Nephron progenitor cell (in vitro differentiated cells): ENCODE results near the gene PATJ.

ENCODE experiments used
- DNase-seq: peaks from one replicate; pipeline ENCODE4 v3.0.0; 2021
- H3K27ac Mint-ChIP-seq: 2 replicates; pipeline ENCODE4 v1.8.0; 2021; ENCODE audit warnings: mild to moderate bottlenecking, moderate library complexity, mixed read lengths
- H3K27me3 Mint-ChIP-seq: 2 replicates; pipeline ENCODE4 v1.8.0; 2021; ENCODE audit warnings: mild to moderate bottlenecking, low read depth, mixed read lengths; ENCODE audit not compliant: poor library complexity
- H3K36me3 Mint-ChIP-seq: 2 replicates; pipeline ENCODE4 v1.8.0; 2021; ENCODE audit warnings: low read depth, mixed read lengths
- H3K4me1 Mint-ChIP-seq: 2 replicates; pipeline ENCODE4 v1.8.0; 2021; ENCODE audit warnings: mixed read lengths
- H3K4me3 Mint-ChIP-seq: 2 replicates; pipeline ENCODE4 v1.8.0; 2021; ENCODE audit warnings: mild to moderate bottlenecking, moderate library complexity, mixed read lengths
- H3K9me3 Mint-ChIP-seq: 2 replicates; pipeline ENCODE4 v1.8.0; 2021; ENCODE audit warnings: mild to moderate bottlenecking, moderate library complexity, mixed read lengths
- CTCF ChIP-seq: fragments of 200-600 bp; sonication (generic); IDR thresholded peaks from 2 replicates; pipeline ENCODE4 v1.5.0; 2021; ENCODE audit warnings: antibody characterized with exemption

PATJ gene

DNA sequence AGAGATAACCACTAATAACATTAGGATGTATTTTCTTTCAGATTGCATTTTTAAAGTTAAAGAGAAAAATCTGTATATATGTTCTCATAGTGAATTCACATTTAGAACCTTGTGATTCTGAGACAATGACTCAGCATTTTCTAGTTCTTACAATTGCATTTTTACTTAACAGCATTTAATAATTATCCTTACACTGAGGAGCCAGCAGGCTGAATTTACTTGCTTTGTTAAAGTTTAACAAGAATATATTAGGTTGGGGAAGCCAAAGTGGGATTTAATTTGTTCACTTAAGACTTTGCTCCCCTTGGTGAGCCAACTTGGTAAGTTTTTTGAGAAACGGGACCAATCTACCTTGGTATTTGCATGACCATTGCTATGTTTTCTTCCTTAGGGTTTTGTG, 4.5 kb downstream of the PATJ start:
- no peak overlapping the region for H3K27ac Mint-ChIP-seq
- peaks cover 9% of the 10 kb centered on the region for H3K27me3 Mint-ChIP-seq
- no peak overlapping the region for H3K4me3 Mint-ChIP-seq
- H3K36me3 Mint-ChIP-seq = peaks cover 4% of the 10 kb centered on the region
- no peak for DNase-seq
- H3K9me3 Mint-ChIP-seq = no peaks in the 10 kb centered on the region
- TF ChIP-seq CTCF = no peak
- peaks cover 12% of the 10 kb centered on the region for H3K4me1 Mint-ChIP-seq

GRCh38 chr1:61748566-61748965, 6.3 kb downstream of the PATJ start:
- H3K4me1 Mint-ChIP-seq = peaks cover 4% of the 10 kb centered on the region
- TF ChIP-seq CTCF = no peak
- no peaks in the 10 kb centered on the region for H3K9me3 Mint-ChIP-seq
- H3K27ac Mint-ChIP-seq = no peak overlapping the region
- H3K4me3 Mint-ChIP-seq = no peak overlapping the region
- peaks cover 4% of the 10 kb centered on the region for H3K36me3 Mint-ChIP-seq
- H3K27me3 Mint-ChIP-seq = peaks cover 5% of the 10 kb centered on the region
- DNase-seq = no peak

- H3K9me3 Mint-ChIP-seq = no peaks in the 10 kb centered on the region
- DNase-seq = no peak
- no peak overlapping the region for H3K27ac Mint-ChIP-seq
- no peaks in the 10 kb centered on the region for H3K27me3 Mint-ChIP-seq
- no peak overlapping the region for H3K4me3 Mint-ChIP-seq
- no peaks in the 10 kb centered on the region for H3K4me1 Mint-ChIP-seq
- peaks cover 4% of the 10 kb centered on the region for H3K36me3 Mint-ChIP-seq
- TF ChIP-seq CTCF = no peak
Measured at GRCh38 chr1:61749574-61749973, 7.3 kb downstream of the PATJ start.

DNA sequence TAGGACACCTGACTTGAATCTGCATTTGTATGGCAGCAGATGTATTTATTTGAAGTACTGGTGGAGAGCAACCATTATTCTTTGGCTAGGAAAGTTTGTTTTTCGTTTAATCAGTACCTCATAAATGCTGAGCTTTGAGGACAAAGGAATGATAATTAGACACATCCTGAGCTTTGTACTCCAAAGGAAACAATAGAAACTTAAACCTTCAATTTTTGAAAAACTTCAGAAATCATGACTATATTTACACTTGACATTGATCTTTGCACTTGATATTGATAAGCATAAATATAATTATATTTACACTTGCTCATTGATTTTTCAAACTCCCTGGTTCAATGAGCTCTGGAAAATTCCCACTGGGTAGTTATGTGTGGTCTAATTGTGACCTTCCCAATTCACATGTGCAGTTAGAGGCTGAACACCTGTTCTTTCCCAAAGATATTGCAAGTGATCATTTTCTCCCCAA, 10.7 kb downstream of the PATJ start:
- H3K4me1 Mint-ChIP-seq = no peaks in the 10 kb centered on the region
- TF ChIP-seq CTCF = no peak
- H3K27me3 Mint-ChIP-seq = no peaks in the 10 kb centered on the region
- H3K36me3 Mint-ChIP-seq = no peaks in the 10 kb centered on the region
- DNase-seq = no peak
- no peak overlapping the region for H3K4me3 Mint-ChIP-seq
- no peak overlapping the region for H3K27ac Mint-ChIP-seq
- no peaks in the 10 kb centered on the region for H3K9me3 Mint-ChIP-seq

GRCh38 chr1:61753998-61754508, 11.8 kb downstream of the PATJ start:
- H3K4me3 Mint-ChIP-seq = no peak overlapping the region
- H3K4me1 Mint-ChIP-seq = no peaks in the 10 kb centered on the region
- no peaks in the 10 kb centered on the region for H3K27me3 Mint-ChIP-seq
- no peaks in the 10 kb centered on the region for H3K36me3 Mint-ChIP-seq
- no peak for TF ChIP-seq CTCF
- DNase-seq = no peak
- no peak overlapping the region for H3K27ac Mint-ChIP-seq
- no peaks in the 10 kb centered on the region for H3K9me3 Mint-ChIP-seq

DNA sequence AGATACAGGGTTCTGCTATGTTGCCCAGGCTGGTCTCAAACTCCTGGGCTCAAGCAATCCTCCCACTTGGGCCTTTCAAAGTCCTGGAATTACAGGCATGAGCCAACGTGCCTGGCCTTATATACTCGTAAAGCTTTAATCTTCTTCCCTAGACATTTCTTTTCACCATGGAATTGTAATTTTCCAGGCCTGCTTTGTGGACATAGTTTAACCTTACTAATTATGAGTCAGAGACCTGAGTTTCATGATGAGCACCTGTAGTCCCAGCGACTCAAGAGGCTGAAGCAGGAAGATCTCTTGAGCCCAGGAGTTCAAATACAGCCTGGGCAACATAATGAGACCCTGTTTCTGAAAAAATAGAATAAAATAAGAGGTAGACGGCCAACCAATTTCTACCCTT, 12.3 kb downstream of the PATJ start:
- Mint-ChIP-seq H3K27me3 (no peaks in the 10 kb centered on the region), H3K4me1 (no peaks in the 10 kb centered on the region), H3K27ac (peak overlapping the region; percentile 38), H3K36me3 (no peaks in the 10 kb centered on the region), H3K9me3 (no peaks in the 10 kb centered on the region), H3K4me3 (no peak overlapping the region)
- DNase-seq = no peak
- TF ChIP-seq CTCF = no peak
